ENCODE data around the gene TEAD4.

- no peak for TF ChIP-seq EZH2 (IDR thresholded peaks at IDR 0.05; ENCODE audit: low read length, missing control alignments)
- TF ChIP-seq CTCF (conservative IDR thresholded peaks at IDR 0.05 in 1 of 2, IDR thresholded peaks at IDR 0.05 in 1 of 2; ENCODE audit: low read depth in 1 of 2, low read length in 2 of 2), result no peak
Observed at GRCh38 chr12:3019005-3019680, 59.9 kb downstream of the TEAD4 start.
